ENCODE data around the gene GPX3.

DNA sequence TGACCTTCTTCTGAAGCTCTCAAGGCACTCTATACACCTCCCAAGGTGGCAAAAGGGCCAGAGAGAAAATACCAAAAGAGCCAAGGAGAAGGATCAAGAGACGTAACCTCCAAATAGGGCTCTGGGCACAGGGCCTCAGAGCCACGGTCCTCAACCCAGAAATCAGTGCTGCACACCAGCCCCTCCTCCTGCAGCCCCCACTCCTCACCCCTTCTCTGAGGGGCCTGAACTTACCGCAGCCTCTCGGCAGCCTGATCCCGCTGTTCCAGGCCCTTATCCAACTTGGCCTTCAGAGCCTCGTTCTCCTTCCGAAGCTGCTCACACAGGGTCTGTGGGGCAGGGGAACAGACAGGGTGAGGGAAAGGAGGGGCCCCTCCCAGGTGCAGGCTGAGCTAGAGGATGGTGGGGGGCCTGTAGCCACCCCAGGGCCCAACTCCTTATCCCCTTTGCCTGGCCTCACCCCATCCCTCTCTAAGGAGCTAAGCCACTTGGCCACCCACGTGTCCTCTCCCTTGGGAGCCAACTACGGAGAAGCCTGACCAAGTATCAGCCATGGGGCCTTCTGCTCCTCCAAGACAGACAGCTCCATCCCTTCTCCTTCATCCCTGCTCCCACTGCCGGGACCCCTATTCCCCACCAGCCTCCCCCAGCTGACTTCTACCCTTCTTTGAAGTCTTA is 31.7 kb downstream of the GPX3 start:
- TF ChIP-seq, protein P1, sequence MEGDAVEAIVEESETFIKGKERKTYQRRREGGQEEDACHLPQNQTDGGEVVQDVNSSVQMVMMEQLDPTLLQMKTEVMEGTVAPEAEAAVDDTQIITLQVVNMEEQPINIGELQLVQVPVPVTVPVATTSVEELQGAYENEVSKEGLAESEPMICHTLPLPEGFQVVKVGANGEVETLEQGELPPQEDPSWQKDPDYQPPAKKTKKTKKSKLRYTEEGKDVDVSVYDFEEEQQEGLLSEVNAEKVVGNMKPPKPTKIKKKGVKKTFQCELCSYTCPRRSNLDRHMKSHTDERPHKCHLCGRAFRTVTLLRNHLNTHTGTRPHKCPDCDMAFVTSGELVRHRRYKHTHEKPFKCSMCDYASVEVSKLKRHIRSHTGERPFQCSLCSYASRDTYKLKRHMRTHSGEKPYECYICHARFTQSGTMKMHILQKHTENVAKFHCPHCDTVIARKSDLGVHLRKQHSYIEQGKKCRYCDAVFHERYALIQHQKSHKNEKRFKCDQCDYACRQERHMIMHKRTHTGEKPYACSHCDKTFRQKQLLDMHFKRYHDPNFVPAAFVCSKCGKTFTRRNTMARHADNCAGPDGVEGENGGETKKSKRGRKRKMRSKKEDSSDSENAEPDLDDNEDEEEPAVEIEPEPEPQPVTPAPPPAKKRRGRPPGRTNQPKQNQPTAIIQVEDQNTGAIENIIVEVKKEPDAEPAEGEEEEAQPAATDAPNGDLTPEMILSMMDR (IDR thresholded peaks at IDR 0.05) = no peak
- no peak for TF ChIP-seq POLR2AphosphoS5 (IDR thresholded peaks at IDR 0.05)
- TF ChIP-seq POLR2A (IDR thresholded peaks at IDR 0.05) = no peak
- TF ChIP-seq EP300 (IDR thresholded peaks at IDR 0.05) = no peak

All from upper lobe of left lung (tissue), 4 donors.